Glutamatergic neuron (in vitro differentiated cells): ENCODE results near the gene TSBP1. TPM values are rescaled to one million over a fixed set of nuclear protein-coding genes. Genes with fewer than 3 reads are reported as not detected.
"Not testable (repeated sequence)": the region's sequence is repeated elsewhere in the genome, so short reads cannot be mapped to it uniquely, and the experiment has no call there.

Experiments
- DNase-seq: peaks from one replicate; pipeline ENCODE4 v3.0.0; 2022
- H3K27ac Mint-ChIP-seq: one replicate; pipeline ENCODE4 v1.8.0; 2020; ENCODE audit warnings: mild to moderate bottlenecking, mixed read lengths, inconsistent platforms; ENCODE audit not compliant: unreplicated experiment
- H3K27me3 Mint-ChIP-seq: one replicate; pipeline ENCODE4 v1.8.0; 2020; ENCODE audit warnings: mild to moderate bottlenecking, moderate library complexity, mixed read lengths, inconsistent platforms; ENCODE audit not compliant: unreplicated experiment
- H3K36me3 Mint-ChIP-seq: one replicate; pipeline ENCODE4 v1.8.0; 2020; ENCODE audit warnings: mild to moderate bottlenecking, mixed read lengths, inconsistent platforms; ENCODE audit not compliant: unreplicated experiment
- H3K4me1 Mint-ChIP-seq: one replicate; pipeline ENCODE4 v1.8.0; 2020; ENCODE audit warnings: mild to moderate bottlenecking, low read depth, mixed read lengths, inconsistent platforms; ENCODE audit not compliant: unreplicated experiment
- H3K4me3 Mint-ChIP-seq: one replicate; pipeline ENCODE4 v1.8.0; 2020; ENCODE audit warnings: mild to moderate bottlenecking, mixed read lengths, inconsistent platforms; ENCODE audit not compliant: unreplicated experiment
- H3K9me3 Mint-ChIP-seq: one replicate; pipeline ENCODE4 v1.8.0; 2020; ENCODE audit warnings: mild to moderate bottlenecking, moderate library complexity, mixed read lengths, inconsistent platforms; ENCODE audit not compliant: unreplicated experiment
- CTCF ChIP-seq: fragments of 200-600 bp; sonication (generic); IDR thresholded peaks from one replicate; pipeline ENCODE4 v1.5.0; 2021; ENCODE audit not compliant: partially characterized antibody, unreplicated experiment
- total RNA-seq: library from RNA; stranded (reverse); fragmentation: NEBNext Ultra II Directional; extraction: Animal tissue kit (Norgen Biotek cat#: 25700); gene quantifications from one replicate; pipeline ENCODE4 v1.2.1, GENCODE V29; 2021; ENCODE audit not compliant: unreplicated experiment

The TSBP1 gene
- total RNA-seq, 1 donor from 2014 or later: not detected

- no peaks in the 10 kb centered on the region for H3K9me3 Mint-ChIP-seq
- no peak overlapping the region for H3K4me3 Mint-ChIP-seq
- TF ChIP-seq CTCF: no peak
- peaks cover 4% of the 10 kb centered on the region for H3K36me3 Mint-ChIP-seq
- no peak for DNase-seq
- peaks cover 2% of the 10 kb centered on the region for H3K27me3 Mint-ChIP-seq
- peaks cover 3% of the 10 kb centered on the region for H3K4me1 Mint-ChIP-seq
- H3K27ac Mint-ChIP-seq: no peak overlapping the region
Measured at GRCh38 chr6:32375739-32376529, 4.2 kb upstream of the TSBP1 start.

GRCh38 chr6:32371229-32371628, 474 bp downstream of the TSBP1 start:
- H3K27ac Mint-ChIP-seq: no peak overlapping the region
- DNase-seq: no peak
- peaks cover 4% of the 10 kb centered on the region for H3K36me3 Mint-ChIP-seq
- no peaks in the 10 kb centered on the region for H3K4me1 Mint-ChIP-seq
- H3K27me3 Mint-ChIP-seq: peaks cover 2% of the 10 kb centered on the region
- no peak for TF ChIP-seq CTCF
- H3K4me3 Mint-ChIP-seq: no peak overlapping the region
- H3K9me3 Mint-ChIP-seq: peaks cover 2% of the 10 kb centered on the region

- peaks cover 4% of the 10 kb centered on the region for H3K36me3 Mint-ChIP-seq
Measured at GRCh38 chr6:32370505-32370904, 1.2 kb downstream of the TSBP1 start.

GRCh38 chr6:32369660-32370059, 2.0 kb downstream of the TSBP1 start:
- Mint-ChIP-seq H3K27ac (no peak overlapping the region), H3K9me3 (peaks cover 2% of the 10 kb centered on the region), H3K4me1 (no peaks in the 10 kb centered on the region), H3K4me3 (no peak overlapping the region), H3K36me3 (peaks cover 4% of the 10 kb centered on the region), H3K27me3 (no peaks in the 10 kb centered on the region)
- no peak for DNase-seq
- no peak for TF ChIP-seq CTCF

More at GRCh38 chr6:32370505-32370904, 1.2 kb downstream of the TSBP1 start:
- Mint-ChIP-seq H3K9me3 (peaks cover 2% of the 10 kb centered on the region), H3K27ac (no peak overlapping the region), H3K27me3 (peaks cover 2% of the 10 kb centered on the region), H3K4me3 (no peak overlapping the region), H3K4me1 (no peaks in the 10 kb centered on the region)
- no peak for DNase-seq
- TF ChIP-seq CTCF: no peak

- DNase-seq: no peak
- H3K27ac Mint-ChIP-seq: no peak overlapping the region
- no peak overlapping the region for H3K4me3 Mint-ChIP-seq
- TF ChIP-seq CTCF: no peak
- H3K27me3 Mint-ChIP-seq: no peaks in the 10 kb centered on the region
- peaks cover 6% of the 10 kb centered on the region for H3K9me3 Mint-ChIP-seq
- H3K4me1 Mint-ChIP-seq: no peaks in the 10 kb centered on the region
- peaks cover 4% of the 10 kb centered on the region for H3K36me3 Mint-ChIP-seq
Measured at GRCh38 chr6:32367644-32368043, 4.1 kb downstream of the TSBP1 start.

- H3K27ac Mint-ChIP-seq, DNase-seq, H3K36me3 Mint-ChIP-seq, H3K9me3 Mint-ChIP-seq, H3K4me3 Mint-ChIP-seq, H3K4me1 Mint-ChIP-seq, H3K27me3 Mint-ChIP-seq: not testable (repeated sequence)
Measured at GRCh38 chr6:32359225-32359624, 12.5 kb downstream of the TSBP1 start.

GRCh38 chr6:32358548-32358947, 13.2 kb downstream of the TSBP1 start:
- not testable (repeated sequence) for DNase-seq, H3K9me3 Mint-ChIP-seq, H3K36me3 Mint-ChIP-seq, H3K27me3 Mint-ChIP-seq, H3K4me3 Mint-ChIP-seq, H3K27ac Mint-ChIP-seq, H3K4me1 Mint-ChIP-seq
